SKM-1 treated with dmso at 0.1 percent for 144 hours (cell line): ENCODE data around the gene HPD.
A peak's percentile ranks its signal among the peaks of the same experiment; 100 is the strongest.

Experiments
- DNase-seq: peaks from one replicate; lab custom pipeline; 2025; ENCODE audit not compliant: unreplicated experiment; lab: John Stamatoyannopoulos, UW

Gene HPD

GRCh38 chr12:121812320-121812871 lies 46.3 kb downstream of the HPD start:
- DNase-seq: no peak

- no peak for DNase-seq
Measured at GRCh38 chr12:121811434-121812319, 47.0 kb downstream of the HPD start.

- no peak for DNase-seq
Measured at GRCh38 chr12:121810833-121811433, 47.7 kb downstream of the HPD start.

GRCh38 chr12:121810234-121810817 lies 48.3 kb downstream of the HPD start:
- DNase-seq: no peak

GRCh38 chr12:121809712-121810116 lies 48.9 kb downstream of the HPD start:
- DNase-seq: no peak

GRCh38 chr12:121808623-121809022 lies 50.0 kb downstream of the HPD start:
- no peak for DNase-seq

- no peak for DNase-seq
Measured at GRCh38 chr12:121807642-121808347, 50.9 kb downstream of the HPD start.

GRCh38 chr12:121806546-121807423 lies 51.9 kb downstream of the HPD start:
- DNase-seq: no peak

- DNase-seq: no peak
Measured at GRCh38 chr12:121806009-121806545, 52.6 kb downstream of the HPD start.

GRCh38 chr12:121805171-121806008 lies 53.3 kb downstream of the HPD start:
- no peak for DNase-seq

- no peak for DNase-seq
Measured at GRCh38 chr12:121804417-121805111, 54.1 kb downstream of the HPD start.

GRCh38 chr12:121803861-121804416 lies 54.7 kb downstream of the HPD start, which contains the start of gene SETD1B:
Gene SETD1B (plus strand): TSS chr12:121804009. CDS start chr12:121804738, 729 bp downstream.
- DNase-seq: peak; percentile 65

GRCh38 chr12:121802843-121803698 lies 55.6 kb downstream of the HPD start:
- DNase-seq: peak; percentile 78

- no peak for DNase-seq
Measured at GRCh38 chr12:121802485-121802842, 56.2 kb downstream of the HPD start.

GRCh38 chr12:121801595-121802484 lies 56.8 kb downstream of the HPD start:
- no peak for DNase-seq
